Suppressor macrophage (primary cell): ENCODE data around the gene ALKAL2.

Source experiments
- DNase-seq, 4 experiments: peaks; one replicate each; pipeline ENCODE4 v3.0.0-alpha.2; 2020 to 2022

The ALKAL2 gene

DNA sequence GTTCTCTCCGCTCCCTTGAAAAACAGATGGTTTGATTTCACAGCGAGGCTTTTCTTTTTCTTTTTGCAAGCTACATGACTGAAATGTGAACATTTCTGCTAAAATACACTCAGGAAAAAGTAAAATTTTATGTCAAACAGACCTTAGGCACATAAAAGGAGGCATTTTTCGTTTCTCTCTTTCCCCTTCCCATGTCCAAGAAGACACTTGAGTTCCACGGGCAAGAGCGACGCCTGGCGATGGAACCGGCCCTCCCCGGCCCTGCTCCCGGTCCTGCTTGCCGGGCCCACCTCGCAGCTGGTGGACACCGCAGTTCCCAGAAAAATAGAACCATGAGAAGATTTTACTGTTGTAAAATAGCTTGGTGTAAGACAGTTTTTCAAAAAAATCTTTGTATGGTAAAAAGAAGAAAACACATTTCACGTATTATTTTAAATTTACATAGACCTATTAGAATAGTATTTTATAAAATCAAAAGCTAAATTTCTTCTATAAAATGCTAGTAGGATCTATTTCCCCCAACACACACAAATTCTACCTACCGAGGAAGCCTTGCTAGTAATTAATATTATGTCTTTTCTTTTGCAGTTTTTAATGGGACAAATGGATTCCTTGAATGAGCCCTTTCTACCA lies 2.3 kb upstream of the ALKAL2 start:
- peak; percentile 58 to 83 (median 62) for DNase-seq

DNA sequence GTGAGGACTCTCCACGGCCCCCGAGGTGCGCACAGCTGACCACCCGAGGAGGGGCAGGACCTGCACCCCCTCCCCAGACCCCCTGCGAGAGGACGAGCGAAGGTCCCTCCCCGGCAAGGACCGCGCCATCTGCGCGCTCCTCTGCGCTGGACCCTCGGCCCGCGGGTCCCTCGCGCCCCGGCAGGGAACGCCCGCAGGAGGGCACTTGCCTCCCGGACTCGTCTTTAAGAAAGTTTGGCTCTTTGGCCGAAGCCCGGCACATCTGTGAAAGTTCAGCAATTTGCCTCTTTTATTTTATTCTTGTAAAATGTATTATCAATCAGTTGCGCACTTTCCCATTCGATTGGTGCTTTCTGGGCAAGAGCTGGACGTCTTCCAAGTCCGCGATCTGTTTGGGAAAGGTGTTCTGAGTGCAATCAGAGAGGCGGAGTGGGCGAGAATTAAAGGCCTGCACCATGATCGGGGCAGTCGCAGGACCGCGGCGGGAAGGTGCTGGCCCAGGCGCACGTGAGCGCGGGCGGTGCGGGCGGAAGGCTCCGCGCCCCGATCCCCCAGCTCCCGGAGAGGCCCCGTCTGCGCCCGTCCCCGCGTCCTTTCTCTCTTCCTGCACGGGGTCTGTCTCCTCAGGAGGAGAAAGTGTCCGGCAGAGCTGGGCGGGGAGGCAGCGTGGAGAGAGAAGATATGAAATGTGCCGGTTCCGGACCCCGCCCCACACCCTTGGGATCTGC lies 1.6 kb upstream of the ALKAL2 start:
- DNase-seq = peak in 1 of 4 experiments; percentile 15

GRCh38 chr2:288758-289361 lies 969 bp upstream of the ALKAL2 start:
- DNase-seq = no peak

DNA sequence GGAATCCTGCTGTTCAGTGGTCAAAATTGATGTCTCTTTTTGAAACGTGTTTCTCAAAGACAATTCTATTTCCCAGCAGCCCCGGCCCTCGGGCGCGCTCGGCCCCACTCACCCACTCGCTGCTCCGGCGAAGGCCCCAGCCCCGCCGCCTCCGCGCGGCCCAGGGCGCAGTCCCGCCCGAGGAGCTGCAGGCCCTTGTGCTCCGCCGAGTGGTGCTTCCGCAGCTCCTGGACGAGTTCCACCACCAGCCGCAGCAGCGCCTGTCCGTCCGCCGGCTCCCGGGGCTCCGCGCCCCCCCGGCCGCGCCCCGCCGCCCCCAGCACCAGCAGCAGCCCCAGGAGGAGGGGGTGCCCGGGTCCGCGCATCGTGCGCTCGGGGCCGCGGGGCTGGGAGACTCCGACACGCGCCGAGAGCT lies 413 bp downstream of the ALKAL2 start:
- peak in 3 of 4 experiments; percentile 19 to 61 (median 27) for DNase-seq

DNA sequence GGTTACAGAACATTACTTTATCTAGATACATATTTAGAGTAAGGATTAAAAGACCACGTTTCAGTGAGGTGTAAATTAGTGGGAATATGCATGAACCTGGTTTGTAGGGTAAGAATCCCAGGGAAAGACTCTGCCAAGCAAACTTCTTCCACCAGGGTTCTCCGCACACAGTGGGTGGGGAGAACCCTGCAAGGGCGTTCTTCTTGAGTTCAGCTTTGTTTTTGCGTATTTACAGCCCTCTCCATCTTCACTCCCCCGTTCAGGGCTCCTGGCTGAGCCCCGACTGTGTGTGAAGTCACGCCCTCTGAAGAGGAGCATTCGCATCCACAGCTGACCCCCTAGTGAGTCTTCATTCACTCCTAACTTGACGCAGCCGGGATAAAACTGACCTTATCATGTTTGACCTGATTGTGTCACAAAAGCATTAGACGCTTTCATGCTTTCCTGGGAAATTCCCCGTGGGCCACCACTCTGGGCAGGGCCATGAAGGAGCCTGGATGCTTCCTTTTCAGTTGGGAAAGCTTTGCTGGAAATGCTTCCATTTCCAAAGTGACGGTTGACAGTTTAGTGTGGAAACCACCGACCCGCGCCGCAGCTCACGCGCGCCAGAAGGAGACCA lies 1.0 kb downstream of the ALKAL2 start:
- DNase-seq = peak in 1 of 4 experiments; percentile 10

DNA sequence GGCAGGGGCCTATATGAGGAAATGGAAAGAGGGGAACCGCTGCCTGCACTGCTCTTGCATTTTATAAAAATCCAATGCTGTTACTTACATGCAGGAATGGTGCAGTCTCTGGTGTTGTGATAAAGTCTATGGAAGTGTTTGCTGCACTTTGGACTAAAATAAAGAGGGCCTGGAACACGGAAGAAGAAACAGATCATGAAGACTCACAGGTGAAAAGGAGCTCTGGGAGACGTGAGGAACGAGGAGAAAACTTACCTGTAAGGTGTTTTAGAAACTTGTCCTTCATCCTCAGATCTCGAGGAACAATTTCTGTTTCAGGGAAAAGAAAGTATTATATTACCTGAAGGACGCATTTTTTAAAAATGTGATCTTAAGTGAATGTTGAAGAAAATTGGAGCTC lies 1.9 kb downstream of the ALKAL2 start:
- DNase-seq = no peak

- DNase-seq = no peak
Observed at GRCh38 chr2:285531-285930, 2.4 kb downstream of the ALKAL2 start.

DNA sequence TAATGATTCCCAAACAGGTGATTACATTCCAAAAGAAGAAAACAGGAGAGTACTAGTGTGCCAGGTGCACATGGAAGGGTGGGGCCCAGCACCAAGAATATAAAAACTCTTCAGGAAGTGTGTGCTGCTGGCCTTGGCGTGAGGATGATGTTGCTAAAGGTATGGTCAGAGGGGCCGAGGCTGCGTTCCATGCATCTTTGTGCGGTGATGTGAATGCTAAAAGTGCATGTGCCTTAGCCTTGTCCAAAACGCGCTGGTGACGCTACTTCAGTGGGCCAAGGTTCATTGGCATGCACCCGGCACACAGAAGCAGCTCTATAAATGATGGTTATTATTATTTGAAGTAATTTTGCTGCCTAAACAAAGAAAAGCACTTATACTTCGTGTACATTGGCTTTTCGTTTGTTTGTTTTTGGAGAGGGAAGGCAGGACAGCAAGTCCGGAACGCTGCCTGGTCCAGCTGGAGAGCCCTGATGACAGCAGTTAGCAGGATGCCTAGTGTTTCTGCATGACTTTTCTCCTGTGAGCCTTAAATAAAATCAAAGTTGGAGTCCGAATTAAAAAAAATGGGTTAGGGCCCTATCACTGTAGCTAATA lies 2.9 kb downstream of the ALKAL2 start:
- DNase-seq = no peak

DNA sequence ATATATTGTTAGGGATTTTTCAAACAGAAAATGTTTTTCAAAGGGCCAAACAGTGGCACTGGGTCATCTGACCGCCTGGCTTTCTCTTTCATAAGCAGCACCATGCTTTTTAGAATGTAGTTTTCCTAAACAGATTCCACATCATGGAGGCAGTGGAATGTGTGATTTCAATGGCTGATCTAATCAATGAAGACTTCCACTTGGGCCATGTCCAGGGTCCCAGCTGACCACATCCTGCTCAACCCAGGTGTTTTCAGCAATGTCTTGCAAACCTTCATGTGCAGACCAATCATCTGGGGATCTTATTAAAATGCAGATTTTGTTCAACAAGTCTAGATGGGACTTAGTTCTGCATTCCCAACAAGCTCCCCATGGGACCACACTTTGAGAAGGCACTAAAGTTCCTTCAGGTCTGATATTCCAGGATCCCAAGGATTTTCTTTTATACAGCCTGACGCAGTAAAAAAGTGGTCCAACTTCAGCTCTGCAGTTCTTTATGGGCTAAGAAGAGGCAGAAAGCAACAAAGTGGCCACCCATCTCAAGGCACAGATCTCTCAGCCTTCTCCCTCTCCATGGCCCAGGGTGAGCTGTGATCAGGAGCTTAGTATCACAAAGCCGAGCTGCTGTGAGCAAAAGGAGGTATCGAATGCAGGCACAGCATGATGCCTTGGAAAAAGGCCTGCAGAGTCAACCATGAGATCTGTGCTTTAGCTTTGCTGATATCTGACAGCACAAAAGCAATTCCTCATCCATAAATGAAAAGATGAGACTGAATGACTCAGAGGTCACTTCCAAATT lies 3.7 kb downstream of the ALKAL2 start:
- DNase-seq = no peak

DNA sequence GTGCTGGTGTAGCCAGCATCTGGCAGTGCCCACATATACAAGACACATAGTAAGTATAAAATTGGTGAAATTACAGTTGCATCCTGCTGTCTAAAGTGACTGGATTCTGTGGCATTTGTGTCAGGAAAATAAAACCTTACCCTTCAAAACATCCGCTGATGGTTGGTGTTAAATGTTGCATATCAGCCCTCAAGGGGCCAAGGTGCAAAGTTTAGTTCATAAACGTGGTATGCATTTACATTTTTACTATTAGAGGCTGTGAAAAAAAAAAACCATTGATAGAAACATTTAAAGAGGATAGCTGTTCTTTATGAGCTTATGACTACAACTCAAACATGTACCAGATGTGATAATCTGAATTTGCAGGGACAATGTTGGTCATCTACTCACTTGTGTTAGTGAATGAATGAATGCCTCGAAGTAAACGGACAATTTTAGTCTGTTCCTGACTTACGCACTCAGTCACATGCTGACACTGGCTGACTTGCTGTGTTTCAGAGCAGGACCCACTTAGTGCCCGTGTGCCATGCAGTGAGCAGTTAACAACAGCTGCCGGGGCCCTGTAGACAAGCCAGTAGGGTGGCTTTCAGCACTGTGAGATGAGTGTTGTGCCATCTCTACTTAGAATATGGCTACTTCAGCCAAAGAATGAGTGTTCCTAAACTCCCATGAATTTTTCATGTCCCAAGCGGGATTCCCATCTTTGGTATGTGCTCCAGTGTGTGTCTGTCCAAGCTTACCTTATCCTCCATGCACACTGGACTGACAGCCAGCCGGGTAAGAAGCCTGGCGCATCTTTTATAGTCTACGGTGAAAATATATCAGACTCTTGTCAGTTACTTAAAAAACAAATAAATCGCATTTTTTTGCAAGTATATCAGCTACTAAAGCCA lies 5.3 kb downstream of the ALKAL2 start:
- no peak for DNase-seq

DNA sequence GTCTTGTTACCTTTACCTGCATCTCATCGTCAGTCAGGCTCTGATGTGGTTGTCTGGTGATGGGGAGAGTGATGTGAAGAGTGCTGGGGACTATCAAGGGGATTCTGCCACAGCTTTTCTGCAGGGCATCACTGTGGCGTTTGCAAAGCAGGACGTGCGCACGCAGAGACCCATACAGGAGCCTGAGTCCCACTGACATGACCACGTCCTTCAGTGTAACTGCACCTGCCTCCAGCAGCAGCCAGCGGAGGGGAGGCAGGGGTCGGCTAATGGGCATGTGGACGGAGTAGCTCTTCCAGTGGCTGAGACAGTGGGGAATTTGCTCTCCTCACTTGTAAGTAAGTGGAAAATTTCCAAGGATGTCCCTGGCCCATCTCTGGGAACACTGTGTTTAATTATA lies 6.5 kb downstream of the ALKAL2 start:
- DNase-seq = no peak

GRCh38 chr2:280650-281110 lies 7.2 kb downstream of the ALKAL2 start:
- DNase-seq = no peak

GRCh38 chr2:279956-280649 lies 7.8 kb downstream of the ALKAL2 start:
- no peak for DNase-seq

GRCh38 chr2:279366-279765 lies 8.5 kb downstream of the ALKAL2 start:
- no peak for DNase-seq

DNA sequence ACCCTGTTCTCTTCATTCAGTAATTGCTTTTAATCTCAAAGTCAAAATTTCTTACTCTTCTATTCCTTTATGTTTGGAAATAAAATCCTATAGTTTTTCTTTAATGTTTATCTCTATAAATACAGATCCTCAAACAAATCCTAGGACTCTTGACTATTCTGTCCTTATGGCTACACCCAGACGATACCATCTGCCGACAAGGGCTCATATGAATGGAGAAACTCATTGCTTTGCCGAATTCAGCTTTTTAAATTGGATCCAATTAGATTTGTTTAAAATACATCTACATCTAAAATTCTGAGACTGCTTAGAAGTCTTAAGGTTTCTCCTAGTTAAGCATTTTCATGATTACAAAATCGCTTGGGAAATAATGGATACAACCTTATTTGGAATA lies 9.0 kb downstream of the ALKAL2 start:
- no peak for DNase-seq

- no peak for DNase-seq
Observed at GRCh38 chr2:278312-278926, 9.5 kb downstream of the ALKAL2 start.

DNA sequence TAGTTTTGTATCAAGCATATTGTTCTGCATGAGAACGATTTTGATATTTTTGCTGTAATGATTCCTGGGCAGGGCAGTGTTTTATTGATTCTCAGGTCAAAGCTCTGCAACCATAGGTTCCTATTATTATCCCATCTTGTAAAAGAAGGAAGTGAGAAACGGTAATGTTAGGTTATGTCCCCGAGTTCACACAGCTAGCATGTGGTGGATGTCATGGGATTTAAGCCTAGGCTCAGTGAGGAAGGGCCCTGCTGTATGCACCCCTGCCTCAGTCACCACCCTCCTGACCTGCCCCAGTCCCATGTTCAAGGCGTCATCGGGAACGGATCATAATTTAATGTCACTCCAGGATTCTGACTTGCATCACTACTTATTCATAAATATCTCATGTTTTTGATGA lies 12.4 kb downstream of the ALKAL2 start:
- peak; percentile 53 to 79 (median 69) for DNase-seq

- peak in 2 of 4 experiments; percentile 8 to 16 for DNase-seq
Observed at GRCh38 chr2:274503-274902, 13.4 kb downstream of the ALKAL2 start.

- DNase-seq = no peak
Observed at GRCh38 chr2:273333-273732, 14.6 kb downstream of the ALKAL2 start.

DNA sequence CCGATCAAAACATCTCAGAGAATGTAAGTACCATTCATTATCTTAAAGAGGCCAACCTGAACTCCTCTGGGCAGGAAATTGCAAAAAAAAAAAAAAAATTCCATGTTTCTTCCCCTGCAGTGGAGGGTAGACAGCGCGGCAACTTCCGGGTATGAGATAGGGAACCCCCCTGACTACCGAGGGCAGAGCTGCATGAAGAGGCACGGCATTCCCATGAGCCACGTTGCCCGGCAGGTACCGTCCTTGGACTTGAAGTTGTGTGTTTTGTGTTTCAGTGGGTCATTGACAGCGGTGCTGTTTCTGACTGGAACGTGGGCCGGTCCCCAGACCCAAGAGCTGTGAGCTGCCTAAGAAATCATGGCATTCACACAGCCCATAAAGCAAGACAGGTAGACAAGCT lies 16.0 kb downstream of the ALKAL2 start:
- no peak for DNase-seq
